ENCODE results near the gene PPP1R7. TPM values are rescaled to one million over a fixed set of nuclear protein-coding genes. Genes with fewer than 3 reads are reported as not detected.

PPP1R7 gene, protein sequence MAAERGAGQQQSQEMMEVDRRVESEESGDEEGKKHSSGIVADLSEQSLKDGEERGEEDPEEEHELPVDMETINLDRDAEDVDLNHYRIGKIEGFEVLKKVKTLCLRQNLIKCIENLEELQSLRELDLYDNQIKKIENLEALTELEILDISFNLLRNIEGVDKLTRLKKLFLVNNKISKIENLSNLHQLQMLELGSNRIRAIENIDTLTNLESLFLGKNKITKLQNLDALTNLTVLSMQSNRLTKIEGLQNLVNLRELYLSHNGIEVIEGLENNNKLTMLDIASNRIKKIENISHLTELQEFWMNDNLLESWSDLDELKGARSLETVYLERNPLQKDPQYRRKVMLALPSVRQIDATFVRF
- 46.3 and 70.8 TPM in 2 replicates for total RNA-seq

DNA sequence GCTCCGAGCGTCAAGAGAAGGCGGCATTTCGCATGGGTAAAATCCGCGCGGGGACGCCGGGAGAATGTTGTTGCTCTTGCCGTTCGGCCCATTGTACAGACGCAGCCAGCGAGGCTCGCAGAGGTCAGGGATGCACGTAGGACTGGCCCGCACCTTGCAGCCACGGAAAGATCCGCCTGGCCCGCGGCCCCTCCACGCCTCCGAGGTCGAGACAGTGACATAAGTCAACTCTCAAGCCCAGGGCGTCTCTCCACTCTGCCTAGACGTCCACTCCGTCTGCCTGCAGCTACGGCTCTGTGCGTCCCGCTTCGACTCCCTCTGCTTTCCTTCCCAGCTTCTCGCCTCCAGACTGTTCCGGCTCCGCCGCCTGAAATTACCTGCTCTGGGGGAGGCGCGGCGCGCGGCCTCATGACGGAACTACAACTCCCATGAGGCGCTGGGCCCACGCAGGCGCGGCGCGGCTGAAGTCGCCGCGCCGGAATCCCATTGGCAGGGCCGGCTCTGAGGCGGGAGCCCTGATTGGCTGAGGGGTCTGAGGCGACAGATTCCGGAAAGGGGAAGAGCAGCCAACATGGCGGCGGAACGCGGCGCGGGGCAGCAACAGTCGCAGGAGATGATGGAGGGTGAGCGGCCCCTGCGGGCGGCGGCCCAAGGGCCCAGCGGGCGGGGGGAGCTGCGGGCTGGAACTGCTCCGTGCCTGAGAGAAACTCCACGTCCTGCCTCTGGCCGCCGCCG, at the start of gene PPP1R7:
TSS of gene PPP1R7 (plus strand) at position 543 of the 735 bp plus-strand sequence. CDS start at position 572, 29 bp downstream.

DNA sequence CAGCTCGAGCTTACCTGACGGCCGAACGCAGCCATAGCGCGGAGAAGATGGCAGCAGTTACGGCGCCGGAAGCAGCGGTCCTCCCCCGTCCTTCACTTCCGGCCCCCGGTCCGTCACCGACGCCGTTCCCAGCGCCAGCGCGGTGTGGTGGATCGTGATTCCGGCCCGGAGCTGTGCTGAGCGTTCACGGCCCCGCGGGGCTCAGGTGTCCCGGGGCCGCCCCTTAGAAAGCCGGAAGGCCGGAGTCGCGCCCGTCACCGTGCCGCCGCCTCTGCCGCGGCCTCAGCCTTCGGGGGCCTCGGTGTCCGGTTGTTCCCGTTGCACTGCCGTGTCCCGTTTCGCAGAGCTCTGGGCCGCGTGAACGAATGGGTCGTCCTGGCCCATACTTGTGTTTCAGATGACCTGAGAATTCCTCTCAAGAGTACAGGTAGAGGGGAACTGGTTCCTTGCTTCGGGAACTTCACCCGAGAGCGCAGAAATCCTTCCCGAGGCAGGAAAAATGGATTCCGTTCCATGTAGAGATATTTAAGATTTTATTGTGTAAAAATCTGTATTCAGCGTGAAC, 47.9 kb upstream of the PPP1R7 start, which contains the start of gene MTERF4:
TSS of gene MTERF4 (minus strand) at position 49 of the 565 bp plus-strand sequence. CDS start at position 35, 14 bp downstream.

DNA sequence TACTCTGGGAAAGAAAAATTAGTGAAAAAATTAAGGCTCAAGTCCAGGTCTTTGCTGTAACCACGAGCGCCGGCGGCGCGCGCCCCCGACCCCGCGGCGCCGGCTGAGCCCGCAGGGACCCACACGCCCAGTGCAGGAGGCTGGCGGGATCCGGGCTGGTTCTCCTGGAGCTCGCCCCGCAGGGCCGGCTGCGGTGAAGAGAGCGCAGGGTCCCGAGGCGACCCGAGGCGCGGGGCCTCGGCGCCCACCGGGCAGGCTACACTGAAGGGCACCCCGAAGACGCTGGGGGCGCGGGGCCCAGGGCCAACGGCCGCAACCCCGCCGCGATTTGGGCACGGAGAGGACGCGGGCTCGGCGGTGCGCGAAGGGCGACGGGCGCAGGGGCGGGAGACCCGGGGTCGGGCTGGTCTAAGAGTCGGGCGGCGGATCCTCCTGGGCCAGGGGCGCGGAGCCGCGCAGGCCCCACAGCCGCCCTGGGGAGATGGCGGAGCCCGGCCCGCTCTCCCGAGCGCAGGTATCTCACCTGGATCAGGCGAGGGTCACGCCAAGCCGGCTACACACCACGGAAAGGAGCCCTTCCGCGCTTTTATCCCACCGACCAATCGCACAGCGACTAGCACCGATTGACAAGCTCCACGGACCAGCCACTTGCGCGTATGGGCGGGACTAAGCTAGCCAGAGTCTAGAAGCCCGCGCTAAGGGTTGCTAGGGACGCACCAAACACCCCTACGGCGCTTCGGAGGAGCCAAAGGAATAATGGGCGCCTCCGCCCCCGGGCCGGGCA, 1.2 kb upstream of the PPP1R7 start, which contains the start of gene PASK:
TSS of gene PASK (minus strand) at position 582 of the 784 bp plus-strand sequence. CDS start 6,440 bp downstream, outside the sequence.

DNA sequence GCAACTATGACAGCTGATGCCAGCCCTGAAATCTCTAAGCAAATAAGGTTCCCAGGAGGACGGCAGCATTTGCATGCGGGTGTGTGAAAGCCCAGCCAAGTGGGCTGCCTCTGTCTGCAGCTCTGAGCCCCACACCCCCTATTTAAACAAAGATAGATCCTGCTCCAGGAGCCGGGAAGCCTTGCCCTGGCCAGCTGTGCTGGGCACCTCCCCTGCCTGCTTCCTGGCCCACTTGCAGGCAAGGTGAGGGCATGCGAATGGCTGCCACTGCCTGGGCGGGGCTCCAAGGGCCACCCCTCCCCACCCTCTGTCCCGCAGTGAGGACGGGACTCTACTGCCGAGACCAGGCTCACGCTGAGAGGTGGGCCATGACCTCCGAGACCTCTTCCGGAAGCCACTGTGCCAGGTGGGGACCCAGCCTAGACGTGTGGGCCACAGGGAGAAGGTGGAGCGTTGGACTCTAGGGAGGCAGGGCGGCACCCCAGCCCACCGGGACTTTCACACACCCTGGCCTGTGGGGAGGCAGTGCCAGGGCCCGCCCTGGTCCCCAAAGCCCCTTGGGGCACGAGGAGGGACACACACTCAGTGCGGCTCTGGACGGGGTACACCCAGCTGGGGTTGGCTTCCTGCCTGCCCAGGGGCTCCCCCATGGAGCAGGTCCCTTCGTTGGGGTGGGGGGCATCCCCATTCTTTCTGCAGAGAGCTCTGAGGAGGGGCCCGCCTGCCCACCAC, 38.3 kb downstream of the PPP1R7 start, which contains the start of gene ANO7:
TSS of gene ANO7 (plus strand) at position 317 of the 732 bp plus-strand sequence. CDS start 1,387 bp downstream, outside the sequence.

Small RNA genes within 50 kb of the gene (small RNA-seq; reads per million reads assigned to genes)
- not detected for gene AC005237.2

Other genes starting within 250 kb of the PPP1R7 start
- 0.20 and 0.37 TPM in 2 replicates for gene CROCC2, start 244.1 kb upstream of the PPP1R7 start, total RNA-seq
- 154 and 391 TPM in 2 replicates for gene SNED1, start 151.8 kb upstream of the PPP1R7 start, total RNA-seq
- 12.1 and 18.0 TPM in 2 replicates for gene MTERF4, start 48.2 kb upstream of the PPP1R7 start, total RNA-seq
- 2.9 and 8.6 TPM in 2 replicates for gene PASK, start 995 bp upstream of the PPP1R7 start, total RNA-seq
- 0.73 and 0.78 TPM in 2 replicates for gene ANO7, start 38.2 kb downstream of the PPP1R7 start, total RNA-seq
- 949 and 1,185 TPM in 2 replicates for gene HDLBP, start 165.2 kb downstream of the PPP1R7 start, total RNA-seq
- 338 and 373 TPM in 2 replicates for gene SEPTIN2, start 165.5 kb downstream of the PPP1R7 start, total RNA-seq
- gene FARP2, start 205.8 kb downstream of the PPP1R7 start, total RNA-seq = 39.7 and 55.9 TPM in 2 replicates

Data from subcutaneous preadipocyte (primary cell).